Small intestine (tissue), 7 donors: ENCODE data around the gene ONECUT1. TPM values are rescaled to one million over a fixed set of nuclear protein-coding genes. Genes with fewer than 3 reads are reported as not detected.

Experiments
- DNase-seq, 2 donors: peaks; one replicate each; pipeline versions ENCODE4 v3.0.0 to v3.0.0-alpha.2; 2013
- FAIRE-seq: peaks from 2 replicates; lab custom pipeline; 2012; peaks lifted over from hg19 to GRCh38; lab: Jason Lieb, UNC
- H3K27ac ChIP-seq, 3 donors: one replicate each; pipeline ENCODE4 v1.5.1; 2013; ENCODE audit warnings: low read length in 2 of 3, mild to moderate bottlenecking in 2 of 3, control low read depth in 1 of 3, inconsistent platforms in 1 of 3, low read depth in 1 of 3, moderate library complexity in 1 of 3
- H3K27me3 ChIP-seq, 3 donors: one replicate each; pipeline ENCODE4 v1.6.1; 2013; ENCODE audit warnings: low read length in 3 of 3, inconsistent platforms in 1 of 3; ENCODE audit not compliant: control insufficient read depth in 3 of 3, insufficient read depth in 3 of 3
- H3K36me3 ChIP-seq, 3 donors: one replicate each; pipeline ENCODE4 v1.6.1; 2013; ENCODE audit warnings: low read length in 3 of 3, inconsistent platforms in 1 of 3, low read depth in 1 of 3, mild to moderate bottlenecking in 1 of 3, moderate library complexity in 1 of 3; ENCODE audit not compliant: control insufficient read depth in 3 of 3, insufficient read depth in 2 of 3
- H3K4me1 ChIP-seq, 3 donors: one replicate each; pipeline ENCODE4 v1.6.1; 2013; ENCODE audit warnings: low read length in 2 of 3, inconsistent platforms in 1 of 3, low read depth in 1 of 3, mild to moderate bottlenecking in 1 of 3, moderate library complexity in 1 of 3; ENCODE audit not compliant: control insufficient read depth in 3 of 3, insufficient read depth in 2 of 3
- H3K4me3 ChIP-seq, 3 donors: one replicate each; pipeline ENCODE4 v1.5.1; 2013; ENCODE audit warnings: low read length in 3 of 3, control low read depth in 1 of 3, inconsistent platforms in 1 of 3, low read depth in 1 of 3, mild to moderate bottlenecking in 1 of 3, moderate library complexity in 1 of 3
- H3K9me3 ChIP-seq, 2 donors: one replicate each; pipeline ENCODE4 v1.6.1; 2013; ENCODE audit warnings: low read depth in 1 of 2, low read length in 1 of 2; ENCODE audit not compliant: control insufficient read depth in 2 of 2, insufficient read depth in 1 of 2
- WGBS, 3 donors: extraction: QIAGEN DNeasy Blood & Tissue Kit; methylation state at CpG; one replicate each; pipeline ENCODE4 v1.1.7; 2013; 5-methylcytosine and 5-hydroxymethylcytosine counted together
- polyA plus RNA-seq, 4 donors: library from polyadenylated mRNA; stranded (reverse) in 3 of 4; unstranded in 1 of 4; fragments of 200-250 nt in 3 of 4; fragments of 120-200 nt in 1 of 4; gene quantifications; one replicate each; pipeline versions ENCODE4 v1.2.1 to v1.2.3, GENCODE V29; 2013
- donor health status: healthy with polysubstance abuse.
- donor health status: control.
- donor health status: control.
- donor health status: Bipolar disorder and iron deficiency.
- donor health status: healthy.

ONECUT1 gene
- polyA plus RNA-seq, 4 donors: not detected

GRCh38 chr15:52800828-52801747 is 11.0 kb upstream of the ONECUT1 start:
- FAIRE-seq (no peak), DNase-seq (no peak)
- 38 to 74% (median 69%) methylated on average over 44 of the region's 44 CpGs for WGBS, 3 donors
- H3K9me3 ChIP-seq: peaks cover 1 to 18% of the 10 kb centered on the region in 2 donors
- H3K4me3 ChIP-seq: no peak overlapping the region
- H3K36me3 ChIP-seq: no peaks in the 10 kb centered on the region
- no peak overlapping the region for H3K27ac ChIP-seq
- peaks cover 3 to 10% (median 5%) of the 10 kb centered on the region in 3 donors for H3K4me1 ChIP-seq
- peaks cover 3 to 98% (median 59%) of the 10 kb centered on the region in 3 donors for H3K27me3 ChIP-seq

GRCh38 chr15:52799145-52799811 is 9.1 kb upstream of the ONECUT1 start:
- peaks cover 3 to 98% (median 64%) of the 10 kb centered on the region in 3 donors for H3K27me3 ChIP-seq
- DNase-seq: no peak
- H3K9me3 ChIP-seq: peaks cover 1 to 21% of the 10 kb centered on the region in 2 donors
- peaks cover 0 to 5% (median 3%) of the 10 kb centered on the region in 3 donors for H3K4me1 ChIP-seq
- no peak for FAIRE-seq
- 23 to 52% (median 37%) methylated on average over 9 of the region's 9 CpGs for whole genome bisulfite sequencing, 3 donors
- no peaks in the 10 kb centered on the region for H3K36me3 ChIP-seq
- H3K27ac ChIP-seq: no peak overlapping the region
- no peak overlapping the region for H3K4me3 ChIP-seq

- no peak for FAIRE-seq
- no peak overlapping the region for H3K27ac ChIP-seq
- no peak overlapping the region for H3K4me3 ChIP-seq
- DNase-seq: no peak
- H3K4me1 ChIP-seq: no peaks in the 10 kb centered on the region
- peaks cover 5 to 98% (median 65%) of the 10 kb centered on the region in 3 donors for H3K27me3 ChIP-seq
- 20 to 58% (median 45%) methylated on average over 25 to 28 of the region's 28 CpGs for WGBS, 3 donors
- no peaks in the 10 kb centered on the region for H3K36me3 ChIP-seq
- peaks cover 1 to 21% of the 10 kb centered on the region in 2 donors for H3K9me3 ChIP-seq
Measured at GRCh38 chr15:52798529-52799101, 8.5 kb upstream of the ONECUT1 start.

- FAIRE-seq (no peak), DNase-seq (no peak)
- no peaks in the 10 kb centered on the region for H3K36me3 ChIP-seq
- WGBS, 3 donors: 9 to 33% (median 26%) methylated on average over 45 of the region's 45 CpGs
- H3K4me1 ChIP-seq: no peaks in the 10 kb centered on the region
- peaks cover 1 to 21% of the 10 kb centered on the region in 2 donors for H3K9me3 ChIP-seq
- H3K4me3 ChIP-seq: no peak overlapping the region
- no peak overlapping the region for H3K27ac ChIP-seq
- H3K27me3 ChIP-seq: peaks cover 5 to 97% (median 64%) of the 10 kb centered on the region in 3 donors
Measured at GRCh38 chr15:52797625-52798501, 7.7 kb upstream of the ONECUT1 start.

- DNase-seq (no peak), FAIRE-seq (no peak)
- Histone ChIP-seq H3K27me3 (peaks cover 5 to 96% (median 62%) of the 10 kb centered on the region in 3 donors), H3K36me3 (no peaks in the 10 kb centered on the region), H3K4me3 (no peak overlapping the region), H3K27ac (no peak overlapping the region), H3K9me3 (peaks cover 1 to 21% of the 10 kb centered on the region in 2 donors), H3K4me1 (no peaks in the 10 kb centered on the region)
- 9 to 19% (median 16%) methylated on average over 8 of the region's 8 CpGs for WGBS, 3 donors
Measured at GRCh38 chr15:52796753-52797520, 6.8 kb upstream of the ONECUT1 start.

GRCh38 chr15:52796228-52796521 is 6.0 kb upstream of the ONECUT1 start:
- Histone ChIP-seq H3K27me3 (peaks cover 5 to 96% (median 63%) of the 10 kb centered on the region in 3 donors), H3K9me3 (peaks cover 0 to 14% of the 10 kb centered on the region in 2 donors), H3K4me3 (no peak overlapping the region), H3K4me1 (peaks cover 0 to under 1% (median 0%) of the 10 kb centered on the region in 3 donors), H3K27ac (no peak overlapping the region), H3K36me3 (no peaks in the 10 kb centered on the region)
- DNase-seq: no peak
- FAIRE-seq: no peak
- WGBS, 3 donors: 18 to 61% (median 54%) methylated on average over 9 of the region's 9 CpGs

DNA sequence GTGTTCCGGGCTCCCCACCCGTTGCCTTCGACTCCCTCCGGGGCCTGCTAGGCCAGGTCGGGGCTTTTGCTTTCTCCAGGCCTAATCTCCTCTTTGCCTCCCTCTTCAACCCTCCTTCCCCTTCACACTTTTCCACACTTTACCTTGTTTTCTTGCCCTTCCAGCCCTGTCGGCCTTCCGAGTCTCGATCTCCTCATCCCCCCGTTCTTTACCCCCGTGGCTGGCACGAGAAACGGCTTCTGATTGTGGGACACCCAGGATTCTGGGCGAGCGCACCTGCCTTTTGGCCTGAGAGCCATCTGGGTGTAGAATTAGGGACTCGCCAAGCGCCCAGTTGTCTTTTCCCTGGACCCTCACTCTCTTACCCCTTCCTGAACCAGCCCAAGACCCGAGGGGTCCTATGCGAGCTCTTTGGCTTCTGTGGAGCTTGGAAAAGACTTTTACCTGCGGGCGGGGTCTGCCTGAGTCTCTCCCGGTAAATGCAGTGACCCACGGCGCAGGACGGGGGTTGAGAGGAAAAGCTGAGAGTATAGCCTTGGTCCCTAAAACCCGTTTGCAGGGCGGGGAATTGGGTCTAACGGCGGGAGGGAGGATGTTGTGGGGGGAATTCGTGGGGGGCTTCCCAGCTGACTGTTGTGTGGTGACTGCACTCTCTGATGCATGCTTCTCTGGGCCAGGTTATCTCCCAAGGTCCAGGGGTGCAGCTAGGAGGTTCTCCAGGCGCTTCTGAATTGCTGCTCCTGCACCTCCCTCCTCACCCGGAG is 5.5 kb upstream of the ONECUT1 start:
- peaks cover 0 to 10% of the 10 kb centered on the region in 2 donors for H3K9me3 ChIP-seq
- no peaks in the 10 kb centered on the region for H3K36me3 ChIP-seq
- WGBS, 3 donors: 18 to 63% (median 55%) methylated on average over 30 to 31 of the region's 31 CpGs
- H3K27me3 ChIP-seq: peaks cover 5 to 96% (median 64%) of the 10 kb centered on the region in 3 donors
- no peak overlapping the region for H3K27ac ChIP-seq
- H3K4me3 ChIP-seq: no peak overlapping the region
- H3K4me1 ChIP-seq: peaks cover 0 to 5% (median 0%) of the 10 kb centered on the region in 3 donors
- no peak for DNase-seq
- no peak for FAIRE-seq
